Brain microvascular endothelial cell (primary cell): ENCODE measurements around the gene CLMP.
A peak's percentile ranks its signal among the peaks of the same experiment; 100 is the strongest.

Source experiments
- DNase-seq: peaks from one replicate; pipeline ENCODE4 v3.0.0-alpha.2; 2020
- H3K27ac ChIP-seq: fragments of 250-450 bp; sonication (Bioruptor Pico); 2 replicates; pipeline ENCODE4 v1.5.1; 2020; ENCODE audit warnings: mild to moderate bottlenecking, moderate library complexity
- H3K27me3 ChIP-seq: fragments of 250-450 bp; sonication (Bioruptor Pico); replicated peaks from 2 replicates; pipeline ENCODE4 v1.5.1; 2020; ENCODE audit warnings: mild to moderate bottlenecking
- H3K36me3 ChIP-seq: fragments of 250-450 bp; sonication (Bioruptor Pico); replicated peaks from 2 replicates; pipeline ENCODE4 v1.5.1; 2020; ENCODE audit warnings: mild to moderate bottlenecking
- H3K4me3 ChIP-seq: 2 replicates; pipeline ENCODE4 v1.5.1; 2011; ENCODE audit warnings: low read depth, mild to moderate bottlenecking, control low read depth, low read length, moderate library complexity
- in situ Hi-C: cut with HindIII; loops from 2 replicates; pipeline ENCODE4 v1.10.0; 2017; ENCODE audit warnings: low sequenced_read_pairs, low pct_ligation_motif_present
- TF ChIP-seq, protein P1 (sequence below): IDR thresholded peaks from 2 replicates; pipeline ENCODE4 v1.5.1; 2011; ENCODE audit warnings: low read depth, mild to moderate bottlenecking, moderate library complexity, low read length, control low read depth, inconsistent platforms; ENCODE audit errors: missing control alignments

The CLMP gene

DNA sequence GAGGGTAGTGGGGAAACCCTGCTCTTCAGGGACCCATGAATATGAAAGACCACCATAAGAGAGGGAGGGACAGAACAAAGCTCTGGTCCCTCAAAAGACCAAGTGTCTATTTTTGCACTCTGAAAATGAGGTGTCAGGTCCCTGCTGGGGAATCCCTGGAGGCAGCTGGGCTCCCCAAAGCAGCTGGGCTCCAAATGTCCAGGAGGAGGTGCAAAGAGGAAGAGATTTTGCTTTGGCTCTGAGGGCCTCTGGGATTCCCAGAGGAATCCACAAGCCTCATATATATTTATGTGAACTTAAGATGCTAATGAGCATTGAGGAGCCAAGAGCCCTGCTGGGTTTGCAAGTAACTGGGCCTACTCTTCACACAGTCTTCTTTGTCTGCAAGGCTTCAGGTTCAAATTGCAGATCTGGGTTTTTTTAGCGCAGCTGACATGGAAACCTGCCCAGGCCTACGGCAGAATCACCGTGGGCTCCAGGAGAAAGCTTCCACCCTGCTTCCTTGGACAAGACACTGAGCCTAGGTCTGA lies 26.0 kb downstream of the CLMP start:
- Histone ChIP-seq H3K36me3 (no peaks in the 10 kb centered on the region), H3K27ac (no peak overlapping the region), H3K4me3 (no peak overlapping the region), H3K27me3 (no peaks in the 10 kb centered on the region)
- in situ Hi-C loops, result no loop called here
- TF ChIP-seq, protein P1, sequence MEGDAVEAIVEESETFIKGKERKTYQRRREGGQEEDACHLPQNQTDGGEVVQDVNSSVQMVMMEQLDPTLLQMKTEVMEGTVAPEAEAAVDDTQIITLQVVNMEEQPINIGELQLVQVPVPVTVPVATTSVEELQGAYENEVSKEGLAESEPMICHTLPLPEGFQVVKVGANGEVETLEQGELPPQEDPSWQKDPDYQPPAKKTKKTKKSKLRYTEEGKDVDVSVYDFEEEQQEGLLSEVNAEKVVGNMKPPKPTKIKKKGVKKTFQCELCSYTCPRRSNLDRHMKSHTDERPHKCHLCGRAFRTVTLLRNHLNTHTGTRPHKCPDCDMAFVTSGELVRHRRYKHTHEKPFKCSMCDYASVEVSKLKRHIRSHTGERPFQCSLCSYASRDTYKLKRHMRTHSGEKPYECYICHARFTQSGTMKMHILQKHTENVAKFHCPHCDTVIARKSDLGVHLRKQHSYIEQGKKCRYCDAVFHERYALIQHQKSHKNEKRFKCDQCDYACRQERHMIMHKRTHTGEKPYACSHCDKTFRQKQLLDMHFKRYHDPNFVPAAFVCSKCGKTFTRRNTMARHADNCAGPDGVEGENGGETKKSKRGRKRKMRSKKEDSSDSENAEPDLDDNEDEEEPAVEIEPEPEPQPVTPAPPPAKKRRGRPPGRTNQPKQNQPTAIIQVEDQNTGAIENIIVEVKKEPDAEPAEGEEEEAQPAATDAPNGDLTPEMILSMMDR, result no peak
- no peak for DNase-seq

DNA sequence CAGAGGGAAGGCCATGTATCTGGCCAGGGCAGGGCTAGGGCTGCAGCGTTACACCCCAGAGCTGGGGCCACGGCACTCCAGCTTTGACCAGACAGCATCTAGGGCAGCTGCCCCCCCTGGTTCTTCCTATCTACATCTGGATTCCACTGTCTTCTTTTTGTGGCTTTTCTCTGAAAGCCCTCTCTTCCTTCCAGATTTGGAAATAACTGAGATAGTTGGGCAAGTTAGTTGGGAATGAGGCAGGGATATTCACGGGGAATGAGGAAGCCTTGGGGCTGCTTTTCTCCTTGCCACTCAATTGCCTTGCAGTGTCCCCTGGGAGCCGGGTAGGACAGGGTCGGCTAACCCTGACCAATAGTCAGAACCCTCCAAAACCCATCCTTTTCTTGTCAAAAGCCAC lies 26.8 kb downstream of the CLMP start:
- H3K36me3 ChIP-seq, result no peaks in the 10 kb centered on the region
- no peak overlapping the region for H3K4me3 ChIP-seq
- DNase-seq, result no peak
- TF ChIP-seq, protein P1, result no peak
- H3K27me3 ChIP-seq, result no peaks in the 10 kb centered on the region
- H3K27ac ChIP-seq, result no peak overlapping the region
- in situ Hi-C loops, result no loop called here

DNA sequence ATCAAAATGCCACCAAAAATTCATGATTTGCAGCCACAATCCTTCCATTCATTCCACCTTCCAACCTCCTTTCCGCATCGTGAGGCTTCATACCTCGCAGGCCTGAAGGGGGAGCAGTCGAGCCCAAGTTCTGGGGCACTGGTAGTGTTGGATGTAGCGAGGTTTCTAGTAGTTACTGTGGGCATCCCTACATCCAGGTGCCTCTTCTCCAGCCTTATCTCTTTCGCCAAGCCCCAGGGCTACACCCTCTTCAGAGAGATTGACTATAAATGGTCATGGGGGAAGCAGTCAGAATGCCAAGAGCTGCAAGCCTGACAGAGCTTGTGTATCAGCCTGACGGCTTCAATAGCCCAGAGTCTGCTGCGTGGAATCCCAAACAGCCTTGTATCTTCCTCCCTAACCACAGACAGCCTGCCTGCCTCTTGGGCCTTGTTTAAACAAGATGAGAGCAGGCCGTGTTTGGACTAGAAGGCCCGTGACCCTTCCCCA lies 28.9 kb downstream of the CLMP start:
- no peaks in the 10 kb centered on the region for H3K36me3 ChIP-seq
- in situ Hi-C loops, result no loop called here
- peak overlapping the region; percentile 21 for H3K27ac ChIP-seq
- TF ChIP-seq, protein P1, result peak; percentile 92
- no peak overlapping the region for H3K4me3 ChIP-seq
- no peaks in the 10 kb centered on the region for H3K27me3 ChIP-seq
- DNase-seq, result peak; percentile 82

DNA sequence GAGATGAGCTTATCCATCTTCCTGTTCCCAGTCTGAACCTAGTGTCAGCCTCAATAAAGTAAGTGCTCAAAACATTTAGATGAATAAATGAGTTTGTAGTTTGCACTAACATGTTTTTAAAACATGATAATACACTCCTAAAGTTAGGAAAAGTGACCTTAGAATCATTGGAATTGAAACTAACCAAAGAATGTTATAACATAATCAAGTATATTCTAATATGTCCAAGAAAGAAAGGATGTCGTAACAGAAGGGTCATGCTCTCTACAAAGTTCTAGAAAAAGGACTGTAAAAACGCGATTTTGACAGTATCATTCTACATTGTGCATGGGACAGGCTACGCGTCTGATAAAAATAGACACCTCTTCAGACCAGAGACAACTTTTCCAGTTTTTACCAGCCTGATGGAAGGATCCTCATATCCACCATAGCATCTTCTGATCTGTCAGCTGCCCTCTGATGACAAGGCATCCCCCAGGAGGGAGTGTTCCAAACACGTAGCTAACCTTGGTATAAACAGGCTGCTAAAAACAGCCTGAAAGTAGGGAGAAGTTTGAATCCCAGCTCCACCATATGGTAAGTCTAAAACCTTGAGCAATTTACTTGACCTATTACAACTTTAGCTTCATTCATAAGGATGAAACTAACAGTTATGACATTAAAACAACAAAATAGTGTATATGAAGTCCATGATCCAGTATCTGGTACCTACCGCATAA lies 30.2 kb downstream of the CLMP start:
- Histone ChIP-seq H3K27me3 (no peaks in the 10 kb centered on the region), H3K4me3 (no peak overlapping the region), H3K36me3 (no peaks in the 10 kb centered on the region), H3K27ac (no peak overlapping the region)
- TF ChIP-seq, protein P1, result no peak
- in situ Hi-C loops, result no loop called here
- DNase-seq, result no peak

DNA sequence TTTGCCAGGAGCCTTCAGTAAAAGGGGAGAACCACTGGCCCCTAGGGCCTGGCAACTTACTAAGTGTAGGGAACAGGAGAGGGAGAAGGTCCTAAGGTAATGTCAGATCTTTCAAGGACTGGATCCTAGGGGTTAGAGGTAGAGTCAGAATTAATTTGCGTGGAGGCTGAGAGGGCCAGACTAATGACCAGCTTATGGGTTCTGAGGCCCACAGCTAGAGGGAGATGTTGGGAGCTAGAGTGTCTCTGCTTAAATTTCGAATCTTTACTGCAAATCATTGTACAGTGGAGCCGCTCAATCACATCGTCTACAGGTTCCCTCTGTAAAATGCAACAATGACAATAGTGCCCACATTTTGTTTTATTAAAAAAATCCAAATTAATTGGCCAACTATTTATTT lies 31.4 kb downstream of the CLMP start:
- no peak for DNase-seq
- in situ Hi-C loops, result no loop called here
- no peak overlapping the region for H3K4me3 ChIP-seq
- H3K27ac ChIP-seq, result no peak overlapping the region
- no peaks in the 10 kb centered on the region for H3K36me3 ChIP-seq
- TF ChIP-seq, protein P1, result peak; percentile 57
- no peaks in the 10 kb centered on the region for H3K27me3 ChIP-seq
